AG09309 (cell line): Measurements from ENCODE around the gene LYRM9.

Experiments used
- DNase-seq: peaks from one replicate; pipeline ENCODE4 v3.0.0-alpha.2; 2010; ENCODE audit warnings: low read depth
- H3K4me3 ChIP-seq: 2 replicates; pipeline ENCODE4 v1.5.1; 2011; ENCODE audit warnings: mild to moderate bottlenecking, low read depth, low read length, moderate library complexity; ENCODE audit not compliant: control insufficient read depth
- CTCF ChIP-seq: IDR thresholded peaks from 2 replicates; pipeline ENCODE4 v1.5.1; 2011; ENCODE audit warnings: mild to moderate bottlenecking, low read depth, low read length, inconsistent platforms; ENCODE audit not compliant: insufficient read depth, control insufficient read depth; ENCODE audit errors: missing control alignments

Gene LYRM9

GRCh38 chr17:27906623-27907022 is 13.5 kb upstream of the LYRM9 start:
- no peak for TF ChIP-seq CTCF
- no peak for DNase-seq

GRCh38 chr17:27906226-27906580 is 13.0 kb upstream of the LYRM9 start:
- TF ChIP-seq CTCF: no peak
- H3K4me3 ChIP-seq: no peak overlapping the region
- DNase-seq: no peak

More at GRCh38 chr17:27906623-27907022, 13.5 kb upstream of the LYRM9 start:
- H3K4me3 ChIP-seq: no peak overlapping the region

- no peak for TF ChIP-seq CTCF
- DNase-seq: no peak
- H3K4me3 ChIP-seq: no peak overlapping the region
Measured at GRCh38 chr17:27905447-27906225, 12.5 kb upstream of the LYRM9 start.

- no peak for DNase-seq
- no peak overlapping the region for H3K4me3 ChIP-seq
- TF ChIP-seq CTCF: no peak
Measured at GRCh38 chr17:27904534-27905446, 11.6 kb upstream of the LYRM9 start.

GRCh38 chr17:27904114-27904513 is 10.9 kb upstream of the LYRM9 start:
- DNase-seq: no peak
- no peak for TF ChIP-seq CTCF
- H3K4me3 ChIP-seq: no peak overlapping the region

- TF ChIP-seq CTCF: no peak
- H3K4me3 ChIP-seq: no peak overlapping the region
- no peak for DNase-seq
Measured at GRCh38 chr17:27899525-27899924, 6.4 kb upstream of the LYRM9 start.
